SK-N-SH treated with all-trans-retinoic acid at 6 μM for 48 hours (cell line): Measurements from ENCODE around the gene JMJD1C.

Experiments used
- ATAC-seq: fragments of 200-7000 bp; cut with Tn5 transposase; 3 replicates; pipeline ENCODE4 v1.9.1; 2020; ENCODE audit warnings: mild to moderate bottlenecking, moderate library complexity
- BACH2 ChIP-seq: fragments of 250-450 bp; sonication (Bioruptor Pico); IDR thresholded peaks from 2 replicates; pipeline ENCODE4 v1.9.0; 2021; ENCODE audit warnings: mild to moderate bottlenecking, borderline replicate concordance
- CREB5 ChIP-seq: fragments of 250-450 bp; sonication (Bioruptor Pico); IDR thresholded peaks from 2 replicates; pipeline ENCODE4 v1.5.1; 2020; ENCODE audit warnings: low read depth, mild to moderate bottlenecking, moderate library complexity
- CSDC2 ChIP-seq: fragments of 250-450 bp; sonication (Bioruptor Pico); IDR thresholded peaks from 2 replicates; pipeline ENCODE4 v1.5.0; 2020; ENCODE audit warnings: mild to moderate bottlenecking, moderate library complexity
- CSRNP3 ChIP-seq: fragments of 250-450 bp; sonication (Bioruptor Pico); IDR thresholded peaks from 2 replicates; pipeline ENCODE4 v1.5.1; 2021; ENCODE audit warnings: mild to moderate bottlenecking, moderate library complexity
- ESRRG ChIP-seq: fragments of 250-450 bp; sonication (Bioruptor Pico); IDR thresholded peaks from 2 replicates; pipeline ENCODE4 v1.6.1; 2021; ENCODE audit warnings: mild to moderate bottlenecking
- GLIS3 ChIP-seq: fragments of 250-450 bp; sonication (Bioruptor Pico); IDR thresholded peaks from 2 replicates; pipeline ENCODE4 v1.5.0; 2020; ENCODE audit warnings: mild to moderate bottlenecking, moderate library complexity
- ISL1 ChIP-seq: fragments of 250-450 bp; sonication (Bioruptor Pico); IDR thresholded peaks from 2 replicates; pipeline ENCODE4 v2.1.2; 2022; ENCODE audit warnings: mild to moderate bottlenecking, moderate library complexity
- OSR1 ChIP-seq: fragments of 250-450 bp; sonication (Bioruptor Pico); IDR thresholded peaks from 2 replicates; pipeline ENCODE4 v1.8.0; 2022; ENCODE audit warnings: moderate library complexity, mild to moderate bottlenecking, inconsistent platforms
- PATZ1 ChIP-seq: fragments of 250-450 bp; sonication (Bioruptor Pico); IDR thresholded peaks from 2 replicates; pipeline ENCODE4 v1.8.0; 2020; ENCODE audit warnings: mild to moderate bottlenecking, moderate library complexity, borderline replicate concordance
- POU6F1 ChIP-seq: fragments of 250-450 bp; sonication (Bioruptor Pico); IDR thresholded peaks from 2 replicates; pipeline ENCODE4 v1.8.0; 2021; ENCODE audit warnings: low read depth, mild to moderate bottlenecking, moderate library complexity, borderline replicate concordance
- PPARA ChIP-seq: fragments of 250-450 bp; sonication (Bioruptor Pico); IDR thresholded peaks from 2 replicates; pipeline ENCODE4 v1.5.0; 2020; ENCODE audit warnings: mild to moderate bottlenecking, borderline replicate concordance
- RARB ChIP-seq: fragments of 250-450 bp; sonication (Bioruptor Pico); IDR thresholded peaks from 2 replicates; pipeline ENCODE4 v1.8.0; 2021; ENCODE audit warnings: mild to moderate bottlenecking, moderate library complexity
- SNAI2 ChIP-seq: fragments of 250-450 bp; sonication (Bioruptor Pico); IDR thresholded peaks from 2 replicates; pipeline ENCODE4 v1.5.0; 2020; ENCODE audit warnings: mild to moderate bottlenecking, moderate library complexity
- TCF4 ChIP-seq: fragments of 250-450 bp; sonication (Bioruptor Pico); IDR thresholded peaks from 2 replicates; pipeline ENCODE4 v1.8.0; 2021; ENCODE audit warnings: mild to moderate bottlenecking, moderate library complexity, borderline replicate concordance
- TOX ChIP-seq: fragments of 250-450 bp; sonication (Bioruptor Pico); IDR thresholded peaks from 2 replicates; pipeline ENCODE4 v1.8.0; 2021; ENCODE audit warnings: mild to moderate bottlenecking, moderate library complexity, borderline replicate concordance
- TSHZ2 ChIP-seq: fragments of 250-450 bp; sonication (Bioruptor Pico); IDR thresholded peaks from 2 replicates; pipeline ENCODE4 v1.5.0; 2020; ENCODE audit warnings: mild to moderate bottlenecking, moderate library complexity
- ZC3H10 ChIP-seq: fragments of 250-450 bp; sonication (Bioruptor Pico); IDR thresholded peaks from 2 replicates; pipeline ENCODE4 v1.5.1; 2021; ENCODE audit warnings: mild to moderate bottlenecking, moderate library complexity
- ZFP3 ChIP-seq: fragments of 250-450 bp; sonication (Bioruptor Pico); IDR thresholded peaks from 2 replicates; pipeline ENCODE4 v1.5.0; 2020; ENCODE audit warnings: mild to moderate bottlenecking, moderate library complexity
- ZFP30 ChIP-seq: fragments of 450-650 bp; formaldehyde crosslinking; IDR thresholded peaks from 2 replicates; pipeline ENCODE4 v1.5.0; 2022; ENCODE audit warnings: mild to moderate bottlenecking, moderate library complexity
- ZNF70 ChIP-seq: fragments of 450-650 bp; formaldehyde crosslinking; IDR thresholded peaks from 2 replicates; pipeline ENCODE4 v1.5.0; 2020; ENCODE audit warnings: mild to moderate bottlenecking, moderate library complexity
- ZNF8 ChIP-seq: fragments of 450-650 bp; formaldehyde crosslinking; IDR thresholded peaks from 2 replicates; pipeline ENCODE4 v1.5.0; 2020; ENCODE audit warnings: mild to moderate bottlenecking, moderate library complexity

JMJD1C gene

GRCh38 chr10:63161592-63161991 is 304.2 kb downstream of the JMJD1C start:
- TF ChIP-seq TSHZ2, result no peak
- TF ChIP-seq ZFP30 (CRISPR knock-in tag), result no peak
- TF ChIP-seq CREB5 (CRISPR knock-in tag), result no peak
- TF ChIP-seq GLIS3 (CRISPR knock-in tag), result no peak
- no peak for TF ChIP-seq ZNF70 (CRISPR knock-in tag)
- no peak for TF ChIP-seq ISL1
- TF ChIP-seq CSRNP3, result no peak
- no peak for TF ChIP-seq PPARA (CRISPR knock-in tag)
- TF ChIP-seq RARB (CRISPR knock-in tag), result no peak
- no peak for TF ChIP-seq OSR1 (CRISPR knock-in tag)
- TF ChIP-seq ZC3H10 (CRISPR knock-in tag), result no peak
- TF ChIP-seq POU6F1, result no peak
- no peak for TF ChIP-seq ZFP3 (CRISPR knock-in tag)
- TF ChIP-seq PATZ1 (CRISPR knock-in tag), result no peak
- TF ChIP-seq SNAI2 (CRISPR knock-in tag), result no peak
- TF ChIP-seq ESRRG, result no peak
- TF ChIP-seq TCF4 (CRISPR knock-in tag), result no peak
- no peak for TF ChIP-seq BACH2
- TF ChIP-seq CSDC2, result no peak
- ATAC-seq, result no peak

- ATAC-seq, result peak; percentile 84
- no peak for TF ChIP-seq TCF4 (CRISPR knock-in tag)
- no peak for TF ChIP-seq PPARA (CRISPR knock-in tag)
- TF ChIP-seq PATZ1 (CRISPR knock-in tag), result no peak
- TF ChIP-seq ZNF8 (CRISPR knock-in tag), result no peak
- TF ChIP-seq POU6F1, result no peak
- no peak for TF ChIP-seq ESRRG
- no peak for TF ChIP-seq SNAI2 (CRISPR knock-in tag)
- no peak for TF ChIP-seq RARB (CRISPR knock-in tag)
- no peak for TF ChIP-seq TOX (CRISPR knock-in tag)
- TF ChIP-seq ZC3H10 (CRISPR knock-in tag), result no peak
- no peak for TF ChIP-seq ISL1
- TF ChIP-seq GLIS3 (CRISPR knock-in tag), result no peak
- no peak for TF ChIP-seq ZNF70 (CRISPR knock-in tag)
- TF ChIP-seq CSRNP3, result no peak
- TF ChIP-seq ZFP30 (CRISPR knock-in tag), result no peak
- TF ChIP-seq, all 23 proteins: peak for 0
Observed at GRCh38 chr10:63157845-63158624, 307.7 kb downstream of the JMJD1C start.
